Prostate gland (tissue), 2 donors: ENCODE data around the gene GABPB1. TPM values are rescaled to one million over a fixed set of nuclear protein-coding genes. Genes with fewer than 3 reads are reported as not detected.

Experiments
- DNase-seq: peaks from one replicate; pipeline ENCODE4 v3.0.0-alpha.2; 2019; ENCODE audit warnings: low spot score
- H3K27ac ChIP-seq, 2 donors: fragments of 200-600 bp; sonication (generic); 2 replicates each; pipeline ENCODE4 v1.5.1; 2017 to 2019
- H3K27me3 ChIP-seq: fragments of 200-600 bp; sonication (generic); replicated peaks from 2 replicates; pipeline ENCODE4 v1.5.1; 2019; ENCODE audit not compliant: insufficient read depth
- H3K36me3 ChIP-seq, 2 donors: fragments of 200-600 bp; sonication (generic); 1 replicate in 1 of 2; 2 replicates in 1 of 2; pipeline versions ENCODE4 v1.5.1 to v1.8.1; 2017 to 2019
- H3K4me1 ChIP-seq: fragments of 200-600 bp; sonication (generic); replicated peaks from 2 replicates; pipeline ENCODE4 v1.5.1; 2019
- H3K4me3 ChIP-seq, 2 donors: fragments of 200-600 bp; sonication (generic); 2 replicates each; pipeline ENCODE4 v1.5.1; 2017 to 2019
- H3K9me3 ChIP-seq: fragments of 200-600 bp; sonication (generic); 2 replicates; pipeline ENCODE4 v1.5.1; 2017
- POLR2A ChIP-seq: fragments of 450-650 bp; IDR thresholded peaks from one replicate; pipeline ENCODE4 v1.6.1; 2016; ENCODE audit warnings: antibody characterized with exemption, mild to moderate bottlenecking
- POLR2AphosphoS5 ChIP-seq: sonication (generic); formaldehyde crosslinking; IDR thresholded peaks from one replicate; pipeline ENCODE4 v1.6.1; 2017; ENCODE audit warnings: antibody characterized with exemption
- WGBS: methylation state at CpG from one replicate; pipeline ENCODE4 v1.1.5; 2018; 5-methylcytosine and 5-hydroxymethylcytosine counted together
- intact Hi-C: fragments of 100-400 bp; cut with DNase I; formaldehyde crosslinking; loops from one replicate; pipeline ENCODE4 v1.14.2; 2022
- total RNA-seq, 2 donors: library from RNA; depleted of rRNA; stranded (reverse); fragments of >200 nt; gene quantifications; one replicate each; pipeline ENCODE4 v1.1.0, GENCODE V29; 2016
- TF ChIP-seq, protein P1 (sequence below), 4 experiments: fragments of 200-600 bp in 2 of 4; fragments of 450-650 bp in 2 of 4; sonication (generic) in 2 of 4; IDR thresholded peaks; 1 replicate in 3 of 4; 2 replicates in 1 of 4; pipeline ENCODE4 v1.5.1; 2016 to 2019; ENCODE audit warnings: antibody characterized with exemption in 4 of 4, mild to moderate bottlenecking in 2 of 4, moderate library complexity in 2 of 4

Gene GABPB1
- total RNA-seq, 2 donors from 2014 or later = 31.8 to 34.1 TPM

DNA sequence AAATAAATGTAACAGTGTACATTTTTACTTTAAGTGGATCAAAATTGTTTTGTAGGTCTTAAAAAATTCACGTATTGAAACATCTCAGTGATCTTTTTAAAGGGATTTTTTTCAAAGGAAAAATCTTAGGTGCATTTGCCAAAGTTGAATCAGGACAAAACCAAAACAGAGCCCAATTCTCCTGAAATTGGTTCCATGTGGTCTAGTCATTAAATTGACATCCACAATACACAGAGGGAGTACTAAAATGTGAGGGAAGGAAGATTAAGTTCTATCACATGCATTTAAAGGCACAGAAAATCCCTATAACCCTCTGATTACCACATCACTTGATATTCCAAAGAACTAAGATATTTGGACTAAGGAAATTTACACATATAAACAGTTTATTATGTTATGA, 50.2 kb downstream of the GABPB1 start:
- H3K9me3 ChIP-seq = no peaks in the 10 kb centered on the region
- no peaks in the 10 kb centered on the region for H3K27me3 ChIP-seq
- intact Hi-C loops = no loop called here
- no peak overlapping the region for H3K4me3 ChIP-seq
- H3K4me1 ChIP-seq = no peaks in the 10 kb centered on the region
- DNase-seq = no peak
- TF ChIP-seq POLR2AphosphoS5 (no peak), POLR2A (no peak)
- TF ChIP-seq, protein P1, sequence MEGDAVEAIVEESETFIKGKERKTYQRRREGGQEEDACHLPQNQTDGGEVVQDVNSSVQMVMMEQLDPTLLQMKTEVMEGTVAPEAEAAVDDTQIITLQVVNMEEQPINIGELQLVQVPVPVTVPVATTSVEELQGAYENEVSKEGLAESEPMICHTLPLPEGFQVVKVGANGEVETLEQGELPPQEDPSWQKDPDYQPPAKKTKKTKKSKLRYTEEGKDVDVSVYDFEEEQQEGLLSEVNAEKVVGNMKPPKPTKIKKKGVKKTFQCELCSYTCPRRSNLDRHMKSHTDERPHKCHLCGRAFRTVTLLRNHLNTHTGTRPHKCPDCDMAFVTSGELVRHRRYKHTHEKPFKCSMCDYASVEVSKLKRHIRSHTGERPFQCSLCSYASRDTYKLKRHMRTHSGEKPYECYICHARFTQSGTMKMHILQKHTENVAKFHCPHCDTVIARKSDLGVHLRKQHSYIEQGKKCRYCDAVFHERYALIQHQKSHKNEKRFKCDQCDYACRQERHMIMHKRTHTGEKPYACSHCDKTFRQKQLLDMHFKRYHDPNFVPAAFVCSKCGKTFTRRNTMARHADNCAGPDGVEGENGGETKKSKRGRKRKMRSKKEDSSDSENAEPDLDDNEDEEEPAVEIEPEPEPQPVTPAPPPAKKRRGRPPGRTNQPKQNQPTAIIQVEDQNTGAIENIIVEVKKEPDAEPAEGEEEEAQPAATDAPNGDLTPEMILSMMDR (IDR thresholded peaks at IDR 0.05) = no peak
- no peaks in the 10 kb centered on the region for H3K36me3 ChIP-seq
- H3K27ac ChIP-seq = no peak overlapping the region
- 67% methylated on average over 1 of the region's 1 CpG for WGBS

DNA sequence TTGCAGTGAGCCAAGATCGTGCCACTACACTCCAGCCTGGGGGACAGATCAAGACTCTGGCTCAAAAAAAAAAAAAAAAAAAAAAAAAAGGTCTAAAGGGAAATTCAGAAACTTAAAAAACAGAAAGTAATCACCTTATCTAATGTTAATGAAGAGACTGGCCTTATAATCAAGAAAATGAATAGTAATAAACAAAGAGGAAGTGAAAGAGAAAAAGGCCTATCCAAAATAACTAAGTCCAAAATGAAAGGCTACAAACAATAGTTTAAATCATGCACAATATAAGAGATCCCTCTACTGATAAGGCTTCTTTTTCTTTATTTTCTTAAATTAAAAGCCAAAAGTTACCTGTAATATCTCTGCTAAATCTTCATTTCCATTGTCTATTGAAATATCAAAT, 52.4 kb downstream of the GABPB1 start:
- no peak overlapping the region for H3K4me3 ChIP-seq
- DNase-seq = no peak
- H3K4me1 ChIP-seq = no peaks in the 10 kb centered on the region
- no peaks in the 10 kb centered on the region for H3K9me3 ChIP-seq
- no peaks in the 10 kb centered on the region for H3K36me3 ChIP-seq
- intact Hi-C loops = no loop called here
- 100% methylated on average over 1 of the region's 1 CpG for WGBS
- no peak overlapping the region for H3K27ac ChIP-seq
- TF ChIP-seq POLR2A (no peak), POLR2AphosphoS5 (no peak)
- TF ChIP-seq, protein P1 (IDR thresholded peaks at IDR 0.05) = no peak
- no peaks in the 10 kb centered on the region for H3K27me3 ChIP-seq

DNA sequence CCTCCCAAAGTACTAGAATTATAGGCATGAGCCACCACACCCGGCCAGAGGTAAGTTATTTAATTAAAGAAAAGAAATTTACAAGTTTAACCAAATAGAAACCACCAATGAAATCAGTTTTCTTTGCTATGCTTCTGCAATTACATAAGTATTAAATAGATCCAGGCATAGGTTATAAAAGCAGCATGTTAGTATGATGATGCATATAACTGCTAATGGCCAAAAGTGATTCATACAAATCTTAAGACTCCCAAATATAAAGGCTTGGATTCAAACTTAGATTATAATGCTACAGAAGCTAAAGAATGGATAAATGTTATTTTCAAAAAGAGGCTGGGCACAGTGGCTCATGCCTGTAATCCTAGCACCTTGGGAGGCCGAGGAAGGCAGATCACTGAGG, 56.7 kb downstream of the GABPB1 start:
- H3K4me1 ChIP-seq = no peaks in the 10 kb centered on the region
- no peaks in the 10 kb centered on the region for H3K27me3 ChIP-seq
- H3K27ac ChIP-seq = no peak overlapping the region
- DNase-seq = no peak
- intact Hi-C loops = no loop called here
- H3K36me3 ChIP-seq = no peaks in the 10 kb centered on the region
- no peak for TF ChIP-seq POLR2A
- no peak for TF ChIP-seq POLR2AphosphoS5
- TF ChIP-seq, protein P1 (IDR thresholded peaks at IDR 0.05) = no peak
- 97% methylated on average over 2 of the region's 2 CpGs for WGBS
- no peak overlapping the region for H3K4me3 ChIP-seq
- no peaks in the 10 kb centered on the region for H3K9me3 ChIP-seq

DNA sequence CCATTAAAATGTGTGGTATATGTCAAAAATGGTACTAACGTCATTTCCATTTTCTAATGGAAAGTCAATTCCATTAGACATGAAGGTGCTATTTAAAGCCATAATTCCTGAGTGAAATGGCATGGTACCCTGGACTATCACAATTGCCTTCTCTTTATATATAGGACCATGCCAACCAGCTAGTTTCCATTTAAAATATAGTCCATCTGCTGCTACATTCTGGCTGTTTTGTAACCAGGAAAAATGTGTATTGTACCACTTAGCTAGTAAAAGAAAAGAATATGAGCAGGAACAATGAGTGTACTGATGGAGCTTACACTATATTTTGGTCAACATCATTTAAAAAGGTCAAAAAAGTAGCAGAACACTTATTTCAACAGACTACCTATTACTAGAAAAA, 59.0 kb downstream of the GABPB1 start:
- H3K27me3 ChIP-seq = no peaks in the 10 kb centered on the region
- no peaks in the 10 kb centered on the region for H3K4me1 ChIP-seq
- no peak for DNase-seq
- no peaks in the 10 kb centered on the region for H3K9me3 ChIP-seq
- intact Hi-C loops = no loop called here
- TF ChIP-seq, protein P1 (IDR thresholded peaks at IDR 0.05) = no peak
- TF ChIP-seq POLR2A = no peak
- TF ChIP-seq POLR2AphosphoS5 = no peak
- H3K4me3 ChIP-seq = no peak overlapping the region
- WGBS = 84% methylated on average over 1 of the region's 1 CpG
- no peak overlapping the region for H3K27ac ChIP-seq
- no peaks in the 10 kb centered on the region for H3K36me3 ChIP-seq

DNA sequence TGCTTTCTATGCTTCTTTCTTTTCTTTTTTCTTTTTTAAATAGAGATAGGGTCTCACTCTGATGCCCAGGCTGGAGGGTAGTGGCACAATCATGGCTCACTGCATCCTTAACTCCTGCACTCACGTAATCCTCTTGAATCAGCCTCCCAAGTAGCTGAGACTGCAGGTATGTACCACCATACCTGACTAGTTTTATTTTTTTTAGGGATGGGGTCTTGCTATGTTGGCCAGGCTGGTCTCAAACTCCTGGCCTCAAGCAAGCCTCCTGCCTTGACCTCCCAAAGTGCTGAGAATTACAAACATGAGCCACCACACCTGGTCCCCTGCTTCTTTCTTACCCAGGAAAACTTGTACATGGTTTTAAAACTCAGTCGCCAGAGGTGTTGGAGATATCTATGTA, 65.2 kb downstream of the GABPB1 start:
- H3K36me3 ChIP-seq = no peaks in the 10 kb centered on the region
- no peak for DNase-seq
- TF ChIP-seq, protein P1 (IDR thresholded peaks at IDR 0.05) = no peak
- TF ChIP-seq POLR2A = no peak
- TF ChIP-seq POLR2AphosphoS5 = no peak
- no peak overlapping the region for H3K4me3 ChIP-seq
- H3K4me1 ChIP-seq = no peaks in the 10 kb centered on the region
- WGBS = 97% methylated on average over 2 of the region's 2 CpGs
- H3K9me3 ChIP-seq = no peaks in the 10 kb centered on the region
- no peak overlapping the region for H3K27ac ChIP-seq
- intact Hi-C loops = no loop called here
- H3K27me3 ChIP-seq = no peaks in the 10 kb centered on the region
